Upper lobe of left lung (tissue), 4 donors: ENCODE results near the gene COL23A1.

Source experiments
- EP300 ChIP-seq, 4 donors: sonication (generic); formaldehyde crosslinking; IDR thresholded peaks; one replicate each; pipeline ENCODE4 v1.5.1; 2017; ENCODE audit warnings: antibody characterized with exemption in 4 of 4, control low read depth in 2 of 4
- POLR2A ChIP-seq, 4 donors: fragments of 450-650 bp; IDR thresholded peaks; one replicate each; pipeline ENCODE4 v1.5.1; 2016 to 2017; ENCODE audit warnings: antibody characterized with exemption in 4 of 4, mild to moderate bottlenecking in 2 of 4
- POLR2AphosphoS5 ChIP-seq, 2 donors: sonication (generic); formaldehyde crosslinking; IDR thresholded peaks; one replicate each; pipeline ENCODE4 v1.5.1; 2017; ENCODE audit warnings: antibody characterized with exemption in 2 of 2
- TF ChIP-seq, protein P1 (sequence below), 6 experiments: fragments of 450-650 bp in 4 of 6; fragments of 200-600 bp in 2 of 6; sonication (generic) in 2 of 6; IDR thresholded peaks; one replicate each; pipeline ENCODE4 v1.5.1; 2016 to 2019; ENCODE audit warnings: antibody characterized with exemption in 6 of 6

DNA sequence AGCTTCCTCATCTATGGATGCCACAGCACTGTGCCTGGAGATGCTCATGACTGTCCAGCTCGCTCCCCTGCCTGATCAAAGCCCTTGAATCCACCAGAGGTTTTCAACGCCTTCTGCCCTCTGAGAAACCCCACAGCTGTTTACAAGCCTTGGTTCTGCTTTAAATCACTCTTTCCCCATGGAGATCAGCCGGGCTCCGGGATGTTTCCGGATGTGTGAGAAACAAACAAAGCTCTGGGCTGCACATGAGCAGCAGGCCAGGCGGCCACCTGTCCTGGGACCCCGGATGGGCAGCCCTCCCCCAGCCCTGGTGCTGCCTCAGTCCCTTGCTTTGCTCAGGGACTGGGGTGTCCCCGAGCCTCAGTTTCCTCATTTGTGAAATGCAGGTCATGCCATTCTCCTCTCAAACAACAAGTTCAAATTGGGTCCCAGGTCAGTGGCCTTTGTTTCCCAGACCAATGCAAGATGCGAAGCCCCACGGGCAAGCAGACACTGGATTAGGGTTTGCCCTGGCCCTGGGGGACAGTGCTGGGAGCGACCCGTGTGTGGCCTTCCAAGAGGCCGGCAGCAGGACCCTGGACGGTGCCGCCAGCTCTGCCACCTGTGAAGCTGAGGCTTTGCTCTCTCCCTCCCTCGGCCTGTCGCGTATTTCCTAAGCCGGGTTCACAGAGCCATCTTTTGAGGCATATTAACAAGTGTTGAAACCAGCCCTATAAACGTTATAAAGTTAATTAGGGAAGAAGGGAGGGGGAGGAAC, 315.2 kb downstream of the COL23A1 start:
- TF ChIP-seq, protein P1, sequence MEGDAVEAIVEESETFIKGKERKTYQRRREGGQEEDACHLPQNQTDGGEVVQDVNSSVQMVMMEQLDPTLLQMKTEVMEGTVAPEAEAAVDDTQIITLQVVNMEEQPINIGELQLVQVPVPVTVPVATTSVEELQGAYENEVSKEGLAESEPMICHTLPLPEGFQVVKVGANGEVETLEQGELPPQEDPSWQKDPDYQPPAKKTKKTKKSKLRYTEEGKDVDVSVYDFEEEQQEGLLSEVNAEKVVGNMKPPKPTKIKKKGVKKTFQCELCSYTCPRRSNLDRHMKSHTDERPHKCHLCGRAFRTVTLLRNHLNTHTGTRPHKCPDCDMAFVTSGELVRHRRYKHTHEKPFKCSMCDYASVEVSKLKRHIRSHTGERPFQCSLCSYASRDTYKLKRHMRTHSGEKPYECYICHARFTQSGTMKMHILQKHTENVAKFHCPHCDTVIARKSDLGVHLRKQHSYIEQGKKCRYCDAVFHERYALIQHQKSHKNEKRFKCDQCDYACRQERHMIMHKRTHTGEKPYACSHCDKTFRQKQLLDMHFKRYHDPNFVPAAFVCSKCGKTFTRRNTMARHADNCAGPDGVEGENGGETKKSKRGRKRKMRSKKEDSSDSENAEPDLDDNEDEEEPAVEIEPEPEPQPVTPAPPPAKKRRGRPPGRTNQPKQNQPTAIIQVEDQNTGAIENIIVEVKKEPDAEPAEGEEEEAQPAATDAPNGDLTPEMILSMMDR (IDR thresholded peaks at IDR 0.05): no peak
- TF ChIP-seq POLR2A (IDR thresholded peaks at IDR 0.05): no peak
- no peak for TF ChIP-seq EP300 (IDR thresholded peaks at IDR 0.05)
- TF ChIP-seq POLR2AphosphoS5 (IDR thresholded peaks at IDR 0.05): no peak
